GM12892 (cell line): ENCODE data around the gene GMEB2.
A peak's percentile ranks its signal among the peaks of the same experiment; 100 is the strongest.

ENCODE experiments used
- DNase-seq: peaks from one replicate; pipeline ENCODE4 v3.0.0; 2011; ENCODE audit not compliant: insufficient read length
- FAIRE-seq: peaks from 2 replicates; lab custom pipeline; 2011; peaks lifted over from hg19 to GRCh38; lab: Jason Lieb, UNC
- POLR2A ChIP-seq: IDR thresholded peaks from 2 replicates; pipeline ENCODE4 v1.6.1; 2011; ENCODE audit warnings: low read depth, low read length, control low read depth
- POLR2AphosphoS5 ChIP-seq: IDR thresholded peaks from 2 replicates; pipeline ENCODE4 v1.6.1; 2011; ENCODE audit warnings: low read depth, low read length, control low read depth
- TAF1 ChIP-seq: IDR thresholded peaks from 2 replicates; pipeline ENCODE4 v1.6.1; 2011; ENCODE audit warnings: low read depth, mild to moderate bottlenecking, control low read depth, low read length, borderline replicate concordance

Gene GMEB2

GRCh38 chr20:63598479-63599395 lies 28.2 kb downstream of the GMEB2 start:
- no peak for FAIRE-seq
- DNase-seq = no peak
- no peak for TF ChIP-seq POLR2A
- TF ChIP-seq POLR2AphosphoS5 = 0 out of 2 replicates have a peak, but pooled peaks have one; percentile 21

DNA sequence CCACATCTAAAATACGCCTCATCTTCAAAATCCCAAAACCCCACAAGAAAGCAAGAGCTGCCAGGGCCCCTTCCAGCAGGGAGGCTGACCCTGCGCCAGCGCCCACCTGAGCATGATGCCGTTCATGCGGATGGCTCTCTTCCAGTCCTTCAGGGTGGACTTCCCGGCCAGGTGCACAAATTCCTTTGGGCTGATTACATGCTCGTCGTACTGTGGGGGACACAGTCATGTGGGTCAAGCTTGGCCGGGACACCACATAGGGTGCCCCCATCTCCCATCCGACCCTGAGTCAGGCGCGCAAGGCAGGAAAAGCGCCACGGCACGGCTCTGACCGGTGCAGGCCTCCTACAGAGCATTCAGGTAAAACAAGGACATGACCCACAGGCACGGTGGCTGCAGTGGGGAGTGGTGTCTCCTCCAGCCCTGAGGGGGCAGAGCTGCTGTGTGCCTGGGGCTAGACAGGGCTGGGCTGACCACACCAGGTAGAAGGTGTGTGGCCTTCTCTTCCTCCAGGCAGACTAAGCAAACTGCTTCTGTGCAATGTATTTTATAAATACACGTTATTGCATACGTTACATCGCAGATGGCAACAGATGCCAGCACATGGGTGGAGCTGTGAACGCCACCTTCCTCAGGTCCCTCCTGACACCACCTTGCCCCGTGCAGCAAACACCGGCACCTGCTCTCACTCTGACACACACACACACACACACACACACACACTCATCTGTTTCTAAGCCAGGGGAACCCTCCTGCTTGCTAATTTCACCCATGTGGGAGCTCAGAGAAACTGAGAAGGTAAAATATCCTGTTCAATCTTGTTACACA lies 29.0 kb downstream of the GMEB2 start:
- DNase-seq (no peak), FAIRE-seq (no peak)
- TF ChIP-seq TAF1 = no peak
- TF ChIP-seq POLR2A = no peak

GRCh38 chr20:63596423-63596822 lies 30.5 kb downstream of the GMEB2 start:
- no peak for DNase-seq
- TF ChIP-seq TAF1 = no peak
- no peak for TF ChIP-seq POLR2A
- TF ChIP-seq POLR2AphosphoS5 = no peak
- no peak for FAIRE-seq

GRCh38 chr20:63595416-63596127 lies 31.3 kb downstream of the GMEB2 start:
- FAIRE-seq (no peak), DNase-seq (no peak)
- no peak for TF ChIP-seq POLR2AphosphoS5
- TF ChIP-seq POLR2A = no peak
- no peak for TF ChIP-seq TAF1

DNA sequence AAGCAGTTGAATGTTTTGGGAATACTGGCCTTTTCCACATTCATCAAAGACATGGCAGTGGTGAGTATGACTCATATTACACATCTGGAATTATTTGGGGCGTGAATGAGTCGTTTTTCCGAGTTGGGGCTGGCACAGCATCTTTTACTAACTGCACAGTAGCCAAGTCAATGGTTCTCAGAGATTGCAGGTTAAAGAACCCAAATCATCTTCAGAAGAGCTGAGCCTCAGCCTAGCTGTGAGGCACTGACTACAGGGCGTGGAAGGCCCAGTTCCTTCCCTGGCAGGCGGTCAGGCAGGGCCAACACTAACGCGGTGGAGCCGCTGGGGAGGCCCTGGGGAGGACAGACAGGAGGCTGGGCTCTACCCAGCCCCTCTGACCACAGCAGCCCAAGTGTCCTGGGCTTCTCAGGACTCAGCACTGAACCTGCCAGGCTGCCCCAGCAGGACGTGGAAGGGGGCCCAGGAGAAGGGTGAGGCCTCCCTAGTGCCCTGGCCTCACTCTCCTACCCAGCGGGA lies 32.8 kb downstream of the GMEB2 start:
- DNase-seq (no peak), FAIRE-seq (no peak)
- TF ChIP-seq POLR2A = no peak

DNA sequence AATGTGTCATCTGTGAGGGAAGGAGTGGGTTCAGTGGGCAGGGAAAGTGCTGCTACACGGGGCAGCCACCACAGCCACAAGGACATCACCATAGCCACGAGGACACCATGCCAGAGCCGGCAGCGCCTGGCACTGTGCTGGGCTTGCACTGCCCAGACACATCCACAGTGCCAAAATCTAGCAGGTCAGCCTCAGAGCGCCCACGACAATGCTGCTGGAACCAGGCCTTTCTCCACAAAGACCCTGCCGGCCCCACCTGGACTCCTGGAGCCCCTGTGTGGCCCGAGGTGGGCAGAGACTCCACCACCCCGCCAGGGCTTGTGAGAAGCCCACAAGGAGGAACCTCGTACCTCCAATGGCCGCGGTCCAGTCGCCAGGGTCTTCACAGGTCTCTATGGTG lies 34.2 kb downstream of the GMEB2 start:
- FAIRE-seq (no peak), DNase-seq (no peak)
- TF ChIP-seq TAF1 = no peak
- no peak for TF ChIP-seq POLR2AphosphoS5
- no peak for TF ChIP-seq POLR2A

DNA sequence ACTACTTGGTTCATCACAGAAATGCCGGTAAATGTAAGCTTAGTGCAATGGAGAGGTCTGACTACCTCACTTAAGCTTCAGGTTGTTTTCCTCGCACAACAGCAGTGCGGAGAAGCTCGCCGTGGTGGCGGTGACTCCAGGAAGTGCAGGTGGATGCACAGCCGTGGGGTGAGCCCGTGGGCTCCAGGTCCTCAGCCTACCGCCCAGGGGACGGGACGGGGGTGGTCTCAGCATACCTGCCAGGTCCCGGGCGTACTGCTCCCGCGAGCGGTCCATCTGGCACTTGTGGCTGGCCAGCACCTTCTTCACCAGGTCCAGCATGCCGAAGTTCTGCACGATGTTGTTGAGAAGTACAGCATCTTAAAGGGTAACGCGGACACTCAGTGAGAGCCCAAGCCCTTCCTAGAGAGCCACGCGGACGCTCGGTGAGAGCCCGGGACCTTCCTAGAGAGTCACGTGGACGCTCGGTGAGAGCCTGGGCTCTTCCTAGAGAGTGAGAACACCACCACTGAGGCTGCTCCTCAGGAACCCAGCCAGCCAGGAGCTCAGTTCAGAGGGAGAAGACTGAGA lies 35.0 kb downstream of the GMEB2 start:
- no peak for FAIRE-seq
- TF ChIP-seq TAF1 (no peak), POLR2A (no peak), POLR2AphosphoS5 (no peak)
- DNase-seq = no peak

DNA sequence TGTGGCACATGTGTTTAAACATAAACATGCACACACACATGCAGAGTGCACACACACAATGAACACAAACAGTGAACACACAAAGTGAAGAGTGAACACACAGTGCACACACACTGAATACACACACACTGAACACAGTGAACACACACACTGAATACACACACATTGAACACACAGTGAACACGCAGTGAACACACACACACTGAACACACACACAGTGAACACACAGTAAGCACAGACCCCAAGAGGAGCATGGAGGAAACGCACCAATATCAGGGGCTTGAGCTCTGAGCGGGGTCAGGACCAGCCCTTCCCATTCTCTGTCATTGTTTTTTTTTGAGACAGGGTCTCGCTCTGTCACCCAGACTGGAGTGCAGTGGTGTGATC lies 35.8 kb downstream of the GMEB2 start:
- DNase-seq = no peak
- FAIRE-seq = no peak
- TF ChIP-seq TAF1 = no peak
- TF ChIP-seq POLR2A = no peak
- TF ChIP-seq POLR2AphosphoS5 = no peak

- TF ChIP-seq POLR2A (no peak), POLR2AphosphoS5 (no peak), TAF1 (no peak)
- DNase-seq (no peak), FAIRE-seq (no peak)
Measured at GRCh38 chr20:63590218-63591146, 36.4 kb downstream of the GMEB2 start.

- DNase-seq (no peak), FAIRE-seq (no peak)
- no peak for TF ChIP-seq POLR2AphosphoS5
- no peak for TF ChIP-seq POLR2A
- TF ChIP-seq TAF1 = no peak
Measured at GRCh38 chr20:63589261-63590217, 37.4 kb downstream of the GMEB2 start.
